IMR-90 (cell line): Measurements from ENCODE around the gene TGOLN2. TPM values are rescaled to one million over a fixed set of nuclear protein-coding genes. Genes with fewer than 3 reads are reported as not detected.

Experiments used
- ATAC-seq: fragments of 200-7000 bp; cut with Tn5 transposase; 2 replicates; pipeline ENCODE4 v1.9.1; 2020; ENCODE audit warnings: low read depth, mild to moderate bottlenecking, moderate library complexity
- BruUV-seq: library from RNA; stranded (reverse); fragments of 400-500 nt; replicated peaks from 2 replicates; lab custom pipeline; 2021; lab: Mats Ljungman, UMichigan
- CTCF ChIA-PET: fragments of 300-600 bp; formaldehyde crosslinking; extraction: SDS; loops from one replicate; lab custom pipeline; 2021; ENCODE audit warnings: antibody characterized with exemption; lab: Yijun Ruan, JAX
- POLR2A ChIA-PET: fragments of 300-600 bp; sonication (Branson Sonifier 250); formaldehyde crosslinking; loops from one replicate; lab custom pipeline; 2022; ENCODE audit warnings: antibody characterized with exemption; ENCODE audit not compliant: unreplicated experiment; lab: Charles Lee
- DNase-seq: peaks from one replicate; pipeline ENCODE4 v3.0.0; 2013
- H2AFZ ChIP-seq: replicated peaks from 2 replicates; pipeline ENCODE3; 2013; ENCODE audit warnings: low read length, mild to moderate bottlenecking; ENCODE audit not compliant: poor library complexity
- H2AK5ac ChIP-seq: 2 replicates; pipeline ENCODE4 v1.6.1; 2013; ENCODE audit warnings: low read depth, low read length, inconsistent platforms
- H2AK9ac ChIP-seq: replicated peaks from 2 replicates; pipeline ENCODE3; 2013; ENCODE audit warnings: mild to moderate bottlenecking, low read depth, low read length, moderate library complexity; ENCODE audit not compliant: poor library complexity
- H2BK120ac ChIP-seq: 2 replicates; pipeline ENCODE4 v1.6.1; 2013; ENCODE audit warnings: low read depth, low read length, inconsistent platforms
- H2BK15ac ChIP-seq: 3 replicates; pipeline ENCODE4 v1.6.1; 2013; ENCODE audit warnings: low read depth, low read length, inconsistent platforms
- H2BK20ac ChIP-seq: 2 replicates; pipeline ENCODE4 v1.6.1; 2013; ENCODE audit warnings: low read depth, mild to moderate bottlenecking, inconsistent platforms, low read length, moderate library complexity
- H2BK5ac ChIP-seq: 2 replicates; pipeline ENCODE4 v1.6.1; 2013; ENCODE audit warnings: mild to moderate bottlenecking, low read depth, low read length, inconsistent platforms; ENCODE audit not compliant: poor library complexity, severe bottlenecking
- H3K14ac ChIP-seq: replicated peaks from 2 replicates; pipeline ENCODE4 v1.6.1; 2013; ENCODE audit warnings: low read depth, low read length, inconsistent platforms
- H3K18ac ChIP-seq: 2 replicates; pipeline ENCODE4 v1.6.1; 2013; ENCODE audit warnings: low read depth, low read length, control low read depth
- H3K23ac ChIP-seq: 2 replicates; pipeline ENCODE4 v1.6.1; 2013; ENCODE audit warnings: low read depth, low read length, inconsistent platforms
- H3K27ac ChIP-seq: 2 replicates; pipeline ENCODE4 v1.5.1; 2013; ENCODE audit warnings: mild to moderate bottlenecking, control low read depth, low read length; ENCODE audit not compliant: insufficient read depth
- H3K27me3 ChIP-seq: 2 replicates; pipeline ENCODE4 v1.6.1; 2013; ENCODE audit warnings: low read length; ENCODE audit not compliant: control insufficient read depth, insufficient read depth
- H3K36me3 ChIP-seq: 2 replicates; pipeline ENCODE4 v1.6.1; 2013; ENCODE audit warnings: low read length, mixed read lengths; ENCODE audit not compliant: control insufficient read depth, insufficient read depth
- H3K4ac ChIP-seq: 2 replicates; pipeline ENCODE4 v1.6.1; 2013; ENCODE audit warnings: low read depth, low read length, inconsistent platforms
- H3K4me1 ChIP-seq: 2 replicates; pipeline ENCODE4 v1.6.1; 2013; ENCODE audit warnings: low read length, mixed read lengths; ENCODE audit not compliant: control insufficient read depth, insufficient read depth
- H3K4me2 ChIP-seq: 2 replicates; pipeline ENCODE4 v1.6.1; 2013; ENCODE audit warnings: low read depth, mild to moderate bottlenecking, control low read depth, low read length, moderate library complexity
- H3K4me3 ChIP-seq: 2 replicates; pipeline ENCODE4 v1.5.1; 2013; ENCODE audit warnings: low read depth, mild to moderate bottlenecking, control low read depth, low read length, moderate library complexity; ENCODE audit not compliant: insufficient read depth
- H3K56ac ChIP-seq: 2 replicates; pipeline ENCODE4 v1.6.1; 2013; ENCODE audit warnings: low read length, inconsistent platforms; ENCODE audit not compliant: insufficient read depth; ENCODE audit errors: extremely low read depth
- H3K79me1 ChIP-seq, 2 experiments: 2 replicates each; pipeline ENCODE4 v1.6.1; 2013; ENCODE audit warnings: low read length in 2 of 2, inconsistent platforms in 1 of 2, low read depth in 1 of 2
- H3K9ac ChIP-seq: 2 replicates; pipeline ENCODE4 v1.6.1; 2013; ENCODE audit warnings: low read depth, low read length, control low read depth
- H3K9me1 ChIP-seq: 2 replicates; pipeline ENCODE4 v1.6.1; 2013; ENCODE audit warnings: low read length, inconsistent platforms; ENCODE audit not compliant: insufficient read depth
- H3K9me3 ChIP-seq: 2 replicates; pipeline ENCODE4 v1.6.1; 2013; ENCODE audit warnings: low read length; ENCODE audit not compliant: control insufficient read depth, insufficient read depth
- H4K20me1 ChIP-seq: 2 replicates; pipeline ENCODE4 v1.6.1; 2013; ENCODE audit warnings: low read length, inconsistent platforms; ENCODE audit not compliant: insufficient read depth
- H4K5ac ChIP-seq: 2 replicates; pipeline ENCODE4 v1.6.1; 2013; ENCODE audit warnings: mild to moderate bottlenecking, low read depth, low read length, control low read depth
- H4K8ac ChIP-seq, 2 experiments: 2 replicates each; pipeline ENCODE4 v1.6.1; 2013; ENCODE audit warnings: low read depth in 2 of 2, low read length in 2 of 2, control low read depth in 1 of 2, inconsistent platforms in 1 of 2
- H4K91ac ChIP-seq: 2 replicates; pipeline ENCODE4 v1.6.1; 2013; ENCODE audit warnings: low read depth, low read length, inconsistent platforms; ENCODE audit not compliant: insufficient read depth
- FOS ChIP-seq: fragments of 150-350 bp; IDR thresholded peaks from 2 replicates; pipeline ENCODE4 v1.6.1; 2016; ENCODE audit warnings: low read depth, low read length
- MAZ ChIP-seq: IDR thresholded peaks from 2 replicates; pipeline ENCODE4 v1.6.1; 2012; ENCODE audit warnings: low read depth, mild to moderate bottlenecking, low read length, improper control_type of control experiment, moderate library complexity, borderline replicate concordance
- NFE2L2 ChIP-seq: fragments of 150-350 bp; IDR thresholded peaks from 2 replicates; pipeline ENCODE4 v1.6.1; 2016; ENCODE audit warnings: low read depth, mild to moderate bottlenecking, low read length
- WGBS, 2 experiments: methylation state at CpG; one replicate each; pipeline versions ENCODE4 v1.1.5 to v1.1.7; 2013; ENCODE audit warnings: missing lambda C conversion rate in 2 of 2; ENCODE audit not compliant: insufficient read length in 1 of 2; ENCODE audit errors: extremely low coverage in 2 of 2; 5-methylcytosine and 5-hydroxymethylcytosine counted together
- dilution Hi-C: fragments of 300-500 bp; cut with HindIII; formaldehyde crosslinking; loops from one replicate; pipeline ENCODE4 v1.14.3; 2018; ENCODE audit warnings: low sequenced_read_pairs; ENCODE audit not compliant: unreplicated experiment
- in situ Hi-C: fragments of 300-500 bp; cut with MboI; formaldehyde crosslinking; loops from 3 replicates; pipeline ENCODE4 v1.14.3; 2019; ENCODE audit warnings: low sequenced_read_pairs, inconsistent platforms, mixed read lengths
- intact Hi-C: fragments of 100-400 bp; cut with micrococcal nuclease; formaldehyde crosslinking; loops from 2 replicates; pipeline ENCODE4 v1.10.0; 2022
- polyA plus RNA-seq, 3 experiments: library from polyadenylated mRNA; depleted of rRNA; stranded (reverse); fragments of >200 nt; gene quantifications; 2 replicates each; pipeline ENCODE4 v1.2.3, GENCODE V29; 2012; ENCODE audit warnings: low replicate concordance in 1 of 3
- total RNA-seq: library from RNA; depleted of rRNA; stranded (reverse); fragments of >200 nt; gene quantifications from 2 replicates; pipeline ENCODE4 v1.2.3, GENCODE V29; 2012
- TF ChIP-seq, protein P1 (sequence below): fragments of 150-350 bp; IDR thresholded peaks from 2 replicates; pipeline ENCODE4 v1.6.1; 2017; ENCODE audit warnings: mild to moderate bottlenecking, antibody characterized with exemption, low read length, low read depth

TGOLN2 gene
- total and polyA plus RNA-seq, 2 of the 4 experiments (the other 2 are of a cell fraction) = 57.7 to 92.3 TPM

DNA sequence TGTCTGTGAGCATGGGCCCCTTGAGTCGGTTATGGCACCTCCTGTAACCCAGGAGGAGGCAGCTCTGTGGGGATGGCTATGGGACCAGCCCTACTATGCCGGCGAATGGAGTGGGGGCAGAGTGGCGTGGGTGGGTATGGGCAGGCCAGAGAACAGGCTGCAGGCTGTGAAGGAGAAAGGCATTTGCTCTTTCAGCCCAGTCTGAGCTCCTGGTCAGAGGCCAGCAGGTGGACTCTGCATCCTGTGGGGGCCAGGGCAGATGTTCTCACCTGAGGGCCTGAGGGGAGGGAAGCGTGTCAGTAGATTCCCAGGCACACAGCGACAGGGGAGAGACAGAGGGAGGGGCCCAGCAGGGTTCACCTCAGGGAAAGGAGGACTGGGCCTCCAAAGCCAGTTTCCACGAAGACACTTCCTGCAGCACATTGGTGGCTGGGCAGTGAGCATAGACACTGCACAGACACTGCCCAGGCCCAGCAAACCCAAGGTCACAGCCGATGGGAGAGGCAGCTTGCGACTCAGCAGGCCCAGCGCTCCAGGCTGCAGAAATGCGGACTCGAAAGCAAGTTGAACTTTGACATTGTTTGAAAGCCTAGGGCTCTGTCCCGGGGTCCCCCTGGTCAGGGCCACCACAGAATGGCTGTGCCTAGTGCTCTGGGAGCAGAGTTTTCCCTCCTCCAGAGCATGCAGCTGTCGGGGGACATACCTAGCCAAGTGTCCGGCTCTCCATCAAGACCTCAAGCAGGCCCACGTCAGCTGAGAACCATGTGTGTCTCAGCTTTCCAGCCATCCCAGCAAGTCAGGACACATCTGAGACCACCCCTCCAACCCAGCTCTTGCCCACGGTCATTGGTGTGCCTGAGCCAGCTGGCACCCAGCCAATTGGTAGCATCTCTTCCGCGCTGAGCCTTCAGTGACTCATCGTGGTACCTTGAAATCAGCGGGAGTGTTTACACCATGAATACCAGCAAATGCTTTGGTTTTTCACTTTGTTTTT lies 53.8 kb downstream of the TGOLN2 start:
- Histone ChIP-seq H2BK15ac (peak overlapping the region; percentile 66; the same call in 1 of the 3 replicates), H2AFZ (peak overlapping the region; percentile 38), H3K14ac (0 out of 2 replicates have a peak overlapping the region, but pooled peaks have one; percentile 14), H3K4me1 (peaks cover 37% of the 10 kb centered on the region), H3K4me2 (no peak overlapping the region), H3K27me3 (no peaks in the 10 kb centered on the region), H2BK20ac (peak overlapping the region; percentile 68), H3K27ac (no peak overlapping the region), H3K56ac (no peak overlapping the region), H3K9ac (no peak overlapping the region), H3K36me3 (no peaks in the 10 kb centered on the region), H3K18ac (no peak overlapping the region), H3K79me1 (peaks cover 5 to 60% of the 10 kb centered on the region in 2 experiments; a peak in 3 of 4 replicates), H4K8ac (peak overlapping the region in 1 of 2 experiments; percentile 11; a peak in 1 of 4 replicates), H2BK120ac (peak overlapping the region; percentile 50), H3K23ac (no peak overlapping the region), H3K9me1 (peaks cover 28% of the 10 kb centered on the region), H3K9me3 (no peaks in the 10 kb centered on the region), H3K4ac (peak overlapping the region; percentile 62), H2BK5ac (no peak overlapping the region), H4K5ac (no peak overlapping the region), H3K4me3 (no peak overlapping the region), H2AK9ac (peak overlapping the region; percentile 60), H4K20me1 (peaks cover 13% of the 10 kb centered on the region), H2AK5ac (peak overlapping the region; percentile 83), H4K91ac (peak overlapping the region; percentile 61)
- TF ChIP-seq, protein P1, sequence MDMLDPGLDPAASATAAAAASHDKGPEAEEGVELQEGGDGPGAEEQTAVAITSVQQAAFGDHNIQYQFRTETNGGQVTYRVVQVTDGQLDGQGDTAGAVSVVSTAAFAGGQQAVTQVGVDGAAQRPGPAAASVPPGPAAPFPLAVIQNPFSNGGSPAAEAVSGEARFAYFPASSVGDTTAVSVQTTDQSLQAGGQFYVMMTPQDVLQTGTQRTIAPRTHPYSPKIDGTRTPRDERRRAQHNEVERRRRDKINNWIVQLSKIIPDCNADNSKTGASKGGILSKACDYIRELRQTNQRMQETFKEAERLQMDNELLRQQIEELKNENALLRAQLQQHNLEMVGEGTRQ = no peak
- TF ChIP-seq FOS = peak; percentile 93
- no peak for TF ChIP-seq MAZ
- no peak for TF ChIP-seq NFE2L2
- peak; percentile 91 for DNase-seq
- in situ Hi-C loops = no loop called here
- ATAC-seq = peak; percentile 28
- no TSS peak for BruUV-seq
- 51% methylated on average over 19 of the region's 21 CpGs; no CpG with 5 or more reads in 1 of the 2 experiments for WGBS, 2 experiments
- intact Hi-C loops = no loop called here
- CTCF ChIA-PET = interaction anchor here (0.6 to 1.3 kb wide), 3 partner anchors 29 to 113 kb away, joined by 3 to 6 read pairs (median 5); no protein-coding TSS in a partner anchor
- POLR2A ChIA-PET = no interaction called here
- dilution Hi-C loops = no loop called here
